ENCODE measurements around the gene CCL18.
"Not testable (repeated sequence)": the region's sequence is repeated elsewhere in the genome, so short reads cannot be mapped to it uniquely, and the experiment has no call there.

The CCL18 gene

DNA sequence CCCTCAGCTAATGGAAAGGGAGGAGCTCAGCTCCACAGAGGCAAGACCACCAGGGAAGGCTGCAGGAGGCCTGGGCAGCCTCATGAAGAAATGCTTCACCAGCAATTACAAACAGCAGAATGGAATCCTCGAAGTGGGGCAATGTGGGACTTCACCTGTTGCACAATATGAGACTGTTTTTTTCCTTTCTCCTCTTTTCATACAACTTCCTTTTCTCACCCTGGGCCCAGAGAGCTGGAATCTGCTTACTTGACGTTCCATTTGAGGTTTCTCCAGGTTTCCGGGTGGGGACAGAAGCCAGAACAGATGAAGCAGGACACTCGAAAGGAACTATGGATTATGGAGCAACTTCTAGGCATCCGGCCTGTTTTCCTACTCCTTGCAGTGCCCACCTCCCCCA lies 44.2 kb downstream of the CCL18 start:
- H3K9me3 Mint-ChIP-seq, H3K27me3 Mint-ChIP-seq, H3K4me1 Mint-ChIP-seq, H3K4me3 Mint-ChIP-seq, H3K36me3 Mint-ChIP-seq, H3K27ac Mint-ChIP-seq: not testable (repeated sequence)

DNA sequence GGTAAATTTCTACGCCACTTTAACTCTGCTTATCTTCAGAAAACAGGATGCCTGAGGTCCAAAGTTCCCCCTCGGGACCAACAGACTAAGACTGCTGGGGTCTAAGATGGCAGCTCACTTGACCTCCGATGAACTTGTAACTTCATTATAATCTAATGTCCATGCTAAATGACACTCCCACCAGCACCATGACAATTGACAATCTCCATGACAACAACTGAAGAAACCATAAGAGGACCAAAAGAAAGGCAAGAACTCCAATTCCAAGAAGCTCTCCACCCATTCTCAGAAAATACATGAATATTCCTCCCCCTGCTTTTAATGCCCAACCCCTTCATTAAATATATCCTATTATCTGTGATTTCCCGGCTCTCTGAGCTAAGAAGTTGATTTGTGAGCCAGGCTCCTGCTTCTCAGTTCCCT lies 47.0 kb downstream of the CCL18 start:
- Mint-ChIP-seq H3K4me3 (no peak overlapping the region), H3K4me1 (no peaks in the 10 kb centered on the region), H3K9me3 (peaks cover 5% of the 10 kb centered on the region), H3K27me3 (peaks cover 3% of the 10 kb centered on the region), H3K36me3 (no peaks in the 10 kb centered on the region), H3K27ac (no peak overlapping the region)

DNA sequence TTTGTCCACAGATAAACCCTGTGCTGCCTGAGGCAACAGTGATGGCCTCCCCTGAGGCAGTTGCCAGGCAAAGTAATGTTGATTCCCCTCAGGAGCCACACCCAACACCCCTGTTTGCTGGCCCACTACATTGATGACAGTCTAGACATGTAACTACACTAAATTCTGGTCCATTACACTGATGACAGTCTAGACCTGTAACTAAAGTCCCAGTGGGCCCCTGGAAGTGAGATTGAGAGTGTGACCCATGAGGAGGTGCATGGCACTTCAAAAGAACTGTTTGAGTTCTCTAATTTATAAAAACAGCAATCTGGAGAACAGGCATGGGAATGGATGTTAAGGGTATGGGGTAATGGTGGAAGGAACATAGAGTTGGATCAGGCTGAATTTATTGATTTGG lies 48.5 kb downstream of the CCL18 start:
- Mint-ChIP-seq H3K27me3 (peaks cover 3% of the 10 kb centered on the region), H3K36me3 (no peaks in the 10 kb centered on the region)

DNA sequence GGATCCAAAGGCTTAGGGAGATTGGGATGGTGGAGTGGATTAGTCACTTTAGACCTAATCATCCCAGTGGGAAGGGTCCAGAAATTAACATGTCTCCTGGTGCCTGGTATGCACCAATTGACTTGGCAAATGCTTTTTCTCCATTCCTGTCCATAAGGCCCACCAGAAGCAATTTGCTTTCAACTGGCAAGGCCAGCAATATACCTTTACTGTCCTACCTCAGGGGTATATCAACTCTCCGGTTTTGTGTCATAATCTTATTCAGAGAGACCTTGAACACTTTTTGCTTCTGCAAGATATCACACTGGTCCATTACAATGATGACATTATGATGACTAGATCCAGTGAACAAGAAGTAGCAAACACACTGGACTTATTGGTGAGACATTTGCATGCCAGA lies 49.1 kb downstream of the CCL18 start:
- not testable (repeated sequence) for H3K27me3 Mint-ChIP-seq, H3K27ac Mint-ChIP-seq, H3K4me1 Mint-ChIP-seq, H3K4me3 Mint-ChIP-seq, H3K36me3 Mint-ChIP-seq, H3K9me3 Mint-ChIP-seq

More for the DNA sequence above, 48.5 kb downstream of the CCL18 start:
- Mint-ChIP-seq H3K4me3 (no peak overlapping the region), H3K27ac (no peak overlapping the region), H3K4me1 (no peaks in the 10 kb centered on the region), H3K9me3 (peaks cover 5% of the 10 kb centered on the region)

DNA sequence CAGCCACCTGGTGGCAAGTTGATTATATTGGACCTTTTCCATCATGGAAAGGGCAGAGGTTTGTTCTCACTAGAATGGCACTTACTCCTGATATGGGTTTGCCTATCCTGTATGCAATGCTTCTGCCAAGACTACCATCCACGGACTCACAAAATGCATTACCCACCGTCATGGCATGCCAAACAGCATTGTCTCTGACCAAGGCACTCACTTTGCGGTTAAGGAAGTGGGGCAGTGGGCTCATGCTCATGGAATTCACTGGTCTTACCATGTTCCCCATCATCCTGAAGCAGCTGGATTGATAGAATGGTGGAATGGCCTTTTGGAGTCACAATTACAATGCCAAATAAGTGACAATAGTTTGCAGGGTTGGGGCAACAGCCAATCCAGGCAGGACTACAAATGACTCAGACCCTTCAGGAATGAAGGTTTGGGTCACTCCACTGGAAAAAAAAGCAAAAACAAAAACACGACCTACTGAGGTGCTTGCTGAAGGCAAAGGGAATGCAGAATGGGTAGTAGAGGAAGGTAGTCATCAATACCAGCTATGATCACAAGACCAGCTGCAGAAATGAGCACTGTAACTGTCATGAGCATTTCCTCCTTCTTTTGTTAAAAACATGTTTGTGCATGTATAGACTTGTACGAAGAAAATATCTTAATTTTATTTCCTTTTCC lies 51.0 kb downstream of the CCL18 start:
- H3K4me1 Mint-ChIP-seq, H3K27me3 Mint-ChIP-seq, H3K9me3 Mint-ChIP-seq, H3K36me3 Mint-ChIP-seq, H3K4me3 Mint-ChIP-seq, H3K27ac Mint-ChIP-seq: not testable (repeated sequence)

DNA sequence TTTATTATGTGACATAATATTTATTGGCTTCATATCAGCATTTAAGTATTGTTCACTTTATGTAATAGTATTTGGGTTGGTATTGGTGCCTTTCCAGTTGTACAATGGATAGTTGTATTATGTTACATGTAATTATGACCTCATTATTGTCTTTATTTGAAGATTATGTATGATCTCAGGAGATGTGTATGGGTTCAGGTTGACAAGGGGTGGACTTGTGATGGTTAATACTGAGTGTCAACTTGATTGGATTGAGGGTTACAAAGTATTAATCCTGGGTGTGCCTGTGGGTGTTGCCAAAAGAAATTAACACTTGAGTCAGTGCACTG lies 51.5 kb downstream of the CCL18 start:
- not testable (repeated sequence) for H3K27me3 Mint-ChIP-seq, H3K36me3 Mint-ChIP-seq, H3K4me1 Mint-ChIP-seq, H3K4me3 Mint-ChIP-seq, H3K9me3 Mint-ChIP-seq, H3K27ac Mint-ChIP-seq

DNA sequence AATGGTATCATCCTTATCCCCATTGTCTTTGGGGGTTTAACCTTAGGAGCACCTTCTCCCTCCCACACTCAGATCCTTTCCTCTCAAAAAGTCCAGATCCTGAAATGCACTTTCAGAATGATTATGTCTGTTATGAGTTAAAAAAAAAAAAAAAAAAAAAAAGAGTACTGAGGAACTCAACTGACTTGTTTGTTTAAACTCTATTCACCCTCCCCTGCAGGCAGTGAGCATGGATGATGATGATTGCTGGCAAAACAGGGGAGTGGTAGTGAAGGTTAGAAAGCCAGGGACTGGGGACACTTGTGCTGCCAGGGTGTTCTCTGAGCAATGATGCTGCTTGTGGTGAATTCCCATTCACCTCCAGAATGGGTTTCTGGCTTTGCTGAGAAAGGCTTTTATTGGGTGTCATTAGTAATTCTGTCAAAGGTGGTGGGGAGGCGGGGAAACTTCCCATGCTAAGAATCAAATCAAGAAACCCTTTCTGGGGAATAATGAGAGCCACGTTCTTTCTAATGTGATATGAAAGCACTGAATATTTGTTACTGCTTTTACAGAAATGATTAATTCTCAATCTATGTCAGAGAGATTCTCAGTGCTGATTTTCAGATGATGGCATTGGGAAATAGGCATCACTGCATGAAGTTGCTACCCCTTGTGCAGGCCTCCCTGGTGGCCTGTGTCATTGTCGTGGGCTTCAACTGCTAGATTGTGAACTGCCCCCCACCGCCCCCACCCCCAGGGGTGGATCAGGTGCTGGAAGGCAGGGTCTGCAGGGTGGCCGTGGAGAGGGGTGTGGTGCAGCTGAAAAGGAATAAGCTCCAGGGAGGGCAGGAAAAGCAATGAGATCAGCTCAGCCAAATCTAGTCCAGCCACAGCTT lies 53.7 kb downstream of the CCL18 start:
- Mint-ChIP-seq H3K27me3 (peaks cover 3% of the 10 kb centered on the region), H3K4me3 (no peak overlapping the region), H3K36me3 (no peaks in the 10 kb centered on the region), H3K27ac (no peak overlapping the region), H3K4me1 (no peaks in the 10 kb centered on the region), H3K9me3 (peaks cover 1% of the 10 kb centered on the region)

DNA sequence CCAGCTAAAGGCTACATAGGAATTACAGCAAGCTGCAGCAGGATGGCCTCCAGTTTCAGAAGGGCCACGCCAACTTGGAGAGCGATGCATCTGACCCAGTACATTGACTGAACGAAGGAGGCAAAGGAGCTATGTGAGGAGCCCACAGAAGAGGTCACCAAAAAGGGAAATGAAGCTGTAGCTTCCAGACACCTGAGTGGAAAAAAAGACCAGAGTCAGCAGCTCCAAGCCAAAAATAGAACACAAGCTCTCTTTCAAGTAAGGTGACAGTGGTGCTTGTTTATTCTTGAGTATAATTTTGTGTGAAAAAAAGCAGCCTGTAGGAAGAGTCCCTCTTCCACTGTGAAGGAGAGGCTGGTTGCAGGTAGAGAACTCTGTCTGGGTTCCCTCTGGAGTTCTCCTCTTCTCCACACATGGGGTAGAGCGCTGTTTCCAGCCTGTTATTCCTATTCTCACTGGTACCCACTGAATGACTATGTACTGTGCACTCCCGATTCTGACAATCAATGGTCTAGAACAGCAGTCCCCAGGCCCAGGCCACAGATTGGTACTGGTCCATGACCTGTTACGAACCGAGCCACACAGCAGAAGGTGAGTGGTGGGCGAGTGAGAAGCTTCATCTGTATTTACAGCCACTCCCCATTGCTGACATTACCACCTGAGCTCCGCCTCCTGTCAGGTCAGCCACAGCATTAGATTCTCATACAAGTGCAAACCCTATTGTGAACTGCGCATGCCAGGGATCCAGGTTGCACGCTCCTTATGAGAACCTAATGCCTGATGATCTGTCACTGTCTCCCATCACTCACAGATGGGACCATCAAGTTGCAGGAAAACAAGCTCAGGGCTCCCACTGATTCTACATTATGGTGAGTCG lies 54.6 kb downstream of the CCL18 start:
- no peaks in the 10 kb centered on the region for H3K36me3 Mint-ChIP-seq
- H3K27me3 Mint-ChIP-seq: peaks cover 3% of the 10 kb centered on the region
- no peak overlapping the region for H3K27ac Mint-ChIP-seq
- no peaks in the 10 kb centered on the region for H3K4me1 Mint-ChIP-seq
- H3K4me3 Mint-ChIP-seq: no peak overlapping the region
- H3K9me3 Mint-ChIP-seq: no peaks in the 10 kb centered on the region

DNA sequence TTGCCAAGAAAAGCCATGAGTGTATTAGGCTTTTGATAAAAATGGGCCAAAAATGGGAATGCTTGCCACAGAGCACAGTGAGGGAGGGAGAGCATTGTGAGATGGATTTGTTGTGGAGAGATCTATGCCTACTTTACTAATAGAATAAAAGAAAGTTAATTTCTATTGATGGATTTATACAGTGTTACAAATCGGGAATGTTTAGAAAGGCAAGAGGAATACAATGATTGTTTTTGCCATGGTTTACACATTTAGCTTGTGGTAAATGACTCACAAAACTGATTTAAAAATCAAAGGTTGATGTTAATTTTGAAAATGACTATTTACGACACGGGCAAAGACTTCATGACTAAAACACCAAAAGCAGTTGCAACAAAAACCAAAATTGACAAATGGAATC lies 56.1 kb downstream of the CCL18 start:
- Mint-ChIP-seq H3K9me3 (no peaks in the 10 kb centered on the region), H3K27me3 (no peaks in the 10 kb centered on the region), H3K36me3 (no peaks in the 10 kb centered on the region), H3K4me1 (no peaks in the 10 kb centered on the region), H3K27ac (no peak overlapping the region), H3K4me3 (no peak overlapping the region)

DNA sequence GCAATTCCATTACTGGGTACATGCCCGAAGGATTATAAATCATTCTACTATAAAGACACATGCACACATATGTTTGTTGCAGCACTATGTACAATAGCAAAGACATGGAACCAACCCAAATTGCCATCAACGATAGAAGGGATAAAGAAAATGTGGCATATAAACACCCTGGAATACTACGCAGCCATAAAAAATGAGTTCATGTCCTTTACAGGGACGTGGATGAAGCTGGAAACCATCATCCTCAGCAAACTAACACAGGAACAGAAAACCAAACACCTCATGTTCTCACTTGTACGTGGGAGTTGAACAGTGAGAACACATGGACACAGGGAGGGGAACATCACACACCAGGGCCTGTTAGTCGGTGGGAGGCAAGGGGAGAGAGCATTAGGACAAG lies 57.0 kb downstream of the CCL18 start:
- not testable (repeated sequence) for H3K36me3 Mint-ChIP-seq, H3K9me3 Mint-ChIP-seq, H3K27ac Mint-ChIP-seq, H3K4me3 Mint-ChIP-seq, H3K4me1 Mint-ChIP-seq, H3K27me3 Mint-ChIP-seq
